PC-3 (cell line): ENCODE results near the gene SYNPO. TPM values are rescaled to one million over a fixed set of nuclear protein-coding genes. Genes with fewer than 3 reads are reported as not detected.

Experiments
- ATAC-seq: fragments of 200-7000 bp; cut with Tn5 transposase; 2 replicates; pipeline ENCODE4 v1.9.1; 2020; ENCODE audit warnings: mild to moderate bottlenecking, moderate library complexity
- BruUV-seq: library from RNA; stranded (reverse); fragments of 400-500 nt; replicated peaks from 2 replicates; lab custom pipeline; 2021; lab: Mats Ljungman, UMichigan
- CTCF ChIA-PET: fragments of 300-600 bp; sonication (Branson Sonifier 250); formaldehyde crosslinking; loops from one replicate; lab custom pipeline; 2022; ENCODE audit warnings: antibody characterized with exemption; lab: Charles Lee
- POLR2A ChIA-PET: fragments of 300-600 bp; sonication (Branson Sonifier 250); formaldehyde crosslinking; loops from one replicate; lab custom pipeline; 2022; ENCODE audit warnings: antibody characterized with exemption; ENCODE audit not compliant: unreplicated experiment; lab: Charles Lee
- DNase-seq: peaks from one replicate; pipeline ENCODE4 v3.0.0-alpha.2; 2015
- H2AFZ ChIP-seq: fragments of 300-600 bp; sonication (generic); 2 replicates; pipeline ENCODE4 v1.6.0; 2016; ENCODE audit warnings: antibody characterized with exemption, low read length
- H3F3A ChIP-seq: fragments of 300-600 bp; sonication (generic); one replicate; pipeline ENCODE4 v1.6.0; 2017; ENCODE audit warnings: antibody characterized with exemption, low read length, control low read depth, mild to moderate bottlenecking; ENCODE audit not compliant: unreplicated experiment
- H3K27ac ChIP-seq: fragments of 300-600 bp; sonication (generic); 2 replicates; pipeline ENCODE4 v1.5.1; 2016; ENCODE audit warnings: mild to moderate bottlenecking, low read length
- H3K27me3 ChIP-seq: fragments of 300-600 bp; sonication (generic); 2 replicates; pipeline ENCODE4 v1.6.1; 2016; ENCODE audit warnings: low read length, mixed read lengths
- H3K36me3 ChIP-seq: fragments of 300-600 bp; sonication (generic); 2 replicates; pipeline ENCODE4 v1.6.1; 2016; ENCODE audit warnings: low read depth, mixed run types, low read length, mixed read lengths
- H3K4me1 ChIP-seq: fragments of 300-600 bp; sonication (generic); 2 replicates; pipeline ENCODE4 v1.5.1; 2016; ENCODE audit warnings: low read length; ENCODE audit not compliant: insufficient read depth
- H3K4me2 ChIP-seq: fragments of 300-600 bp; sonication (generic); 2 replicates; pipeline ENCODE4 v1.6.0; 2016; ENCODE audit warnings: low read length
- H3K4me3 ChIP-seq: fragments of 300-600 bp; sonication (generic); 2 replicates; pipeline ENCODE4 v1.5.1; 2016; ENCODE audit warnings: mild to moderate bottlenecking, low read length, mixed read lengths
- H3K79me2 ChIP-seq: fragments of 300-600 bp; sonication (generic); 2 replicates; pipeline ENCODE4 v1.6.1; 2017; ENCODE audit warnings: low read length, mixed read lengths
- H3K9ac ChIP-seq: fragments of 300-600 bp; sonication (generic); 2 replicates; pipeline ENCODE4 v1.6.0; 2016; ENCODE audit warnings: mild to moderate bottlenecking, low read length
- H3K9me2 ChIP-seq: fragments of 300-600 bp; sonication (generic); replicated peaks from 2 replicates; pipeline ENCODE4 v1.6.1; 2016; ENCODE audit warnings: mixed run types, low read length, mixed read lengths
- H3K9me3 ChIP-seq: fragments of 300-600 bp; sonication (generic); 2 replicates; pipeline ENCODE4 v1.6.1; 2016; ENCODE audit warnings: low read length, mixed read lengths
- H4K20me1 ChIP-seq: fragments of 300-600 bp; sonication (generic); 2 replicates; pipeline ENCODE4 v1.6.1; 2016; ENCODE audit warnings: low read length, mixed read lengths
- EZH2 ChIP-seq: fragments of 300-600 bp; sonication (generic); IDR thresholded peaks from one replicate; pipeline ENCODE4 v1.6.1; 2017; ENCODE audit warnings: antibody characterized with exemption, mild to moderate bottlenecking, low read length; ENCODE audit not compliant: unreplicated experiment
- EZH2phosphoT487 ChIP-seq: fragments of 300-600 bp; sonication (generic); IDR thresholded peaks from 2 replicates; pipeline ENCODE4 v1.6.1; 2018; ENCODE audit warnings: mild to moderate bottlenecking, antibody characterized with exemption, low read length, borderline replicate concordance
- intact Hi-C: fragments of 100-400 bp; cut with micrococcal nuclease; formaldehyde crosslinking; loops from 2 replicates; pipeline ENCODE4 v1.9.0; 2023
- total RNA-seq: library from RNA; depleted of rRNA; stranded (reverse); fragments of >200 nt; gene quantifications from 2 replicates; pipeline ENCODE4 v1.2.3, GENCODE V29; 2014
- TF ChIP-seq, protein P1 (sequence below): fragments of 300-600 bp; sonication (generic); conservative IDR thresholded peaks from 2 replicates; pipeline ENCODE4 v1.5.1; 2017; ENCODE audit warnings: antibody characterized with exemption, low read depth, mild to moderate bottlenecking, low read length

The SYNPO gene
- total RNA-seq, 1 experiment from 2014 or later, result 5.3 TPM

GRCh38 chr5:150638053-150638444, 2.4 kb upstream of the SYNPO start:
- Histone ChIP-seq H3F3A (peaks cover 8% of the 10 kb centered on the region), H3K36me3 (no peaks in the 10 kb centered on the region), H3K9me3 (no peaks in the 10 kb centered on the region), H3K27ac (peak overlapping the region; percentile 51), H3K4me2 (peak overlapping the region; percentile 83), H3K79me2 (peaks cover 16% of the 10 kb centered on the region), H4K20me1 (no peaks in the 10 kb centered on the region), H3K4me1 (peaks cover 76% of the 10 kb centered on the region), H2AFZ (no peak overlapping the region), H3K9me2 (no peaks in the 10 kb centered on the region), H3K4me3 (peak overlapping the region; percentile 51; the same call in 1 of the 2 replicates), H3K27me3 (no peaks in the 10 kb centered on the region), H3K9ac (no peak overlapping the region)
- no TSS peak for BruUV-seq
- POLR2A ChIA-PET, result no interaction called here
- DNase-seq (no peak), ATAC-seq (no peak)
- CTCF ChIA-PET, result interaction anchor here (0.6 kb wide), 1 partner anchor 71 kb away, joined by 7 read pairs; no protein-coding TSS in a partner anchor
- TF ChIP-seq EZH2phosphoT487, result no peak
- TF ChIP-seq EZH2, result no peak
- TF ChIP-seq, protein P1, sequence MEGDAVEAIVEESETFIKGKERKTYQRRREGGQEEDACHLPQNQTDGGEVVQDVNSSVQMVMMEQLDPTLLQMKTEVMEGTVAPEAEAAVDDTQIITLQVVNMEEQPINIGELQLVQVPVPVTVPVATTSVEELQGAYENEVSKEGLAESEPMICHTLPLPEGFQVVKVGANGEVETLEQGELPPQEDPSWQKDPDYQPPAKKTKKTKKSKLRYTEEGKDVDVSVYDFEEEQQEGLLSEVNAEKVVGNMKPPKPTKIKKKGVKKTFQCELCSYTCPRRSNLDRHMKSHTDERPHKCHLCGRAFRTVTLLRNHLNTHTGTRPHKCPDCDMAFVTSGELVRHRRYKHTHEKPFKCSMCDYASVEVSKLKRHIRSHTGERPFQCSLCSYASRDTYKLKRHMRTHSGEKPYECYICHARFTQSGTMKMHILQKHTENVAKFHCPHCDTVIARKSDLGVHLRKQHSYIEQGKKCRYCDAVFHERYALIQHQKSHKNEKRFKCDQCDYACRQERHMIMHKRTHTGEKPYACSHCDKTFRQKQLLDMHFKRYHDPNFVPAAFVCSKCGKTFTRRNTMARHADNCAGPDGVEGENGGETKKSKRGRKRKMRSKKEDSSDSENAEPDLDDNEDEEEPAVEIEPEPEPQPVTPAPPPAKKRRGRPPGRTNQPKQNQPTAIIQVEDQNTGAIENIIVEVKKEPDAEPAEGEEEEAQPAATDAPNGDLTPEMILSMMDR, result no peak
- intact Hi-C loops, result no loop called here

DNA sequence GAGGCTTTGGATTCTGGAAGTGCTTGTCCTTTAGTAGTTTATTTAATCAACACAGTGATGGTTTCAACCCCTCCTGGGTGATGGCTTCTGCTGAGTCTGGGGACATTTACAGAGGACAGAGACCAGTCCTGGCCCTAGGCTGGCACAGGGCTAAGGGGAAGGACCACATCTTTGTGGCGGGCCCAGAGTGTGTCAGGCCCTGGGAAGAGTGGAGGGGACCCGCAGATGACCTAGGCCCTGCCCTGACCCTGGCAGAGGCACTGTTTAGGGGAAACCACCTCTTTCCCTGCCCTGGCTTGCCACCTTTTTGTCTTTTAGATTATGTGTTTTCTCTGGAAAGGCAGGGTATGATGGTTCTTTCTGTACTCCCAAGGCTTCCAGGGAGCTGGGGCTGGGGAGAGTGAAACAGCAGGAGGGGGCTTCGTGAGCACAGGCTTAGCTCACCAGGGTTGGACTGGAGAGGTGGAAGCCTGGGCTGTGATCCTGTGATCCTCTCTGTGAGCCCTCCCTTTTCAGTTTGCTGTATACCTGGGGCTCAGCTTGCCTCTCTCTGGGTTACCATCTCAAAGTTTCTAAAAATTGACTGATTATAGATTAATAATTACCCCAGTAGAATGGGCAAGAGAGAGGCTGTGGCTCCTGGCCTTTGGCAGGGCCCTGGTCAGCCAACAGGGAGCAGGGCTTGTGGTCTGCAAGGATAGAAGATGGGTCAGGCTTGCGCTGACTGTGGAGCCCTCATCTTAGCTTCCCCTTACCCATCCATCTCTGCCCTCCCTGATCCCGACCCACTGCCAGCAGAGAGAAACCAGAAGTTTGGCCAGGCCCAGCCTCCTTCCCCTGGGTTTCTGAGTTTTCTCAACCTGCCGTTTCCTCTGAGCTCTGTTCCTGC, 1.7 kb upstream of the SYNPO start:
- H3K9ac ChIP-seq, result no peak overlapping the region

More for the DNA sequence above, 1.7 kb upstream of the SYNPO start:
- H3K4me1 ChIP-seq, result peaks cover 77% of the 10 kb centered on the region
- H3K36me3 ChIP-seq, result no peaks in the 10 kb centered on the region
- no peak overlapping the region for H2AFZ ChIP-seq
- DNase-seq, result no peak
- ChIA-PET CTCF (no interaction called here), POLR2A (no interaction called here)
- H3K9me2 ChIP-seq, result no peaks in the 10 kb centered on the region
- H3K4me2 ChIP-seq, result no peak overlapping the region
- H3K9me3 ChIP-seq, result no peaks in the 10 kb centered on the region
- H3K79me2 ChIP-seq, result peaks cover 23% of the 10 kb centered on the region
- H3K4me3 ChIP-seq, result no peak overlapping the region
- no peak for ATAC-seq
- intact Hi-C loops, result no loop called here
- H3K27ac ChIP-seq, result no peak overlapping the region
- no peaks in the 10 kb centered on the region for H3K27me3 ChIP-seq
- H4K20me1 ChIP-seq, result no peaks in the 10 kb centered on the region
- no TSS peak for BruUV-seq
- H3F3A ChIP-seq, result peaks cover 8% of the 10 kb centered on the region
- no peak for TF ChIP-seq EZH2
- TF ChIP-seq EZH2phosphoT487, result no peak
- TF ChIP-seq, protein P1, result no peak
